ENCODE data around the gene BTN3A1.
"Not testable (repeated sequence)": the region's sequence is repeated elsewhere in the genome, so short reads cannot be mapped to it uniquely, and the experiment has no call there.

The BTN3A1 gene

GRCh38 chr6:26401987-26402658 lies at the start of gene BTN3A1:
Gene BTN3A1, plus strand, starts transcription at chr6:26402275. Its CDS starts 3,289 bp downstream, at chr6:26405564.
- H3K4me3 ChIP-seq (ENCODE audit: low read depth, low read length) = peak within 1 kb of the TSS; percentile 91
- peak; percentile 23 for TF ChIP-seq POLR2A (IDR thresholded peaks at IDR 0.05; ENCODE audit: extremely low read depth, insufficient read length)
- TF ChIP-seq CTCF (IDR thresholded peaks at IDR 0.05; ENCODE audit: low read depth, low read length) = no peak
- peak; percentile 60 for TF ChIP-seq MYC (IDR thresholded peaks at IDR 0.05; ENCODE audit: low read depth, low read length)
- TF ChIP-seq, protein P1, sequence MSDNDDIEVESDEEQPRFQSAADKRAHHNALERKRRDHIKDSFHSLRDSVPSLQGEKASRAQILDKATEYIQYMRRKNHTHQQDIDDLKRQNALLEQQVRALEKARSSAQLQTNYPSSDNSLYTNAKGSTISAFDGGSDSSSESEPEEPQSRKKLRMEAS (IDR thresholded peaks at IDR 0.05; ENCODE audit: low read depth, low read length) = peak; percentile 87
- peak; percentile 72 for DNase-seq (ENCODE audit: low read depth)

DNA sequence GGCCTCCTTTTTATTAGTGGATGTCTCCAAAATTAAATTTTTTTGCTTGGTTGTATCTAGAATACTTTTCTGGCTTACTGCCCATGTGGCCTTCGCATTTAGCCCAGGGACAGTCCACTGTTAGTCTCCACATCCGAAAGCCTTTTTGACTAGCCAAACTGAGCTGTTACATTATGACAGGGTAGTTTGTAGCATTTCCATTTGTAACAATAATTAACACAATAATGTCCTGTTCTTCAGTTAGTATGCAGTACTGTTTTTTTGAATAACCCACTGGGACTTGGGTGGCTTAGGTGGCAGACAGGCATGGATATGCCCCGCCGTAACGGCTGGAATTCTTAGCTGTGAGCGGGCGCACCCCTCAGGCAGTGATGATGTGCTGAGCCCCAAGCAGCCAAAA lies 49.8 kb upstream of the BTN3A1 start:
- TF ChIP-seq MYC (IDR thresholded peaks at IDR 0.05; ENCODE audit: low read depth, low read length) = no peak
- TF ChIP-seq POLR2A (IDR thresholded peaks at IDR 0.05; ENCODE audit: extremely low read depth, insufficient read length) = no peak
- TF ChIP-seq, protein P1 (IDR thresholded peaks at IDR 0.05; ENCODE audit: low read depth, low read length) = no peak
- no peak for TF ChIP-seq CTCF (IDR thresholded peaks at IDR 0.05; ENCODE audit: low read depth, low read length)
- DNase-seq (ENCODE audit: low read depth) = no peak
- H3K4me3 ChIP-seq (ENCODE audit: low read depth, low read length) = no peak overlapping the region

- H3K4me3 ChIP-seq (ENCODE audit: low read depth, low read length) = no peak overlapping the region
- DNase-seq (ENCODE audit: low read depth) = no peak
- TF ChIP-seq MYC (IDR thresholded peaks at IDR 0.05; ENCODE audit: low read depth, low read length) (no peak), CTCF (IDR thresholded peaks at IDR 0.05; ENCODE audit: low read depth, low read length) (no peak), POLR2A (IDR thresholded peaks at IDR 0.05; ENCODE audit: extremely low read depth, insufficient read length) (no peak)
- TF ChIP-seq, protein P1 (IDR thresholded peaks at IDR 0.05; ENCODE audit: low read depth, low read length) = no peak
These were observed 47.9 kb upstream of the BTN3A1 start for GRCh38 chr6:26354162-26354561.

GRCh38 chr6:26355366-26355765 lies 46.7 kb upstream of the BTN3A1 start:
- TF ChIP-seq CTCF (IDR thresholded peaks at IDR 0.05; ENCODE audit: low read depth, low read length) = no peak
- no peak for TF ChIP-seq MYC (IDR thresholded peaks at IDR 0.05; ENCODE audit: low read depth, low read length)
- no peak for TF ChIP-seq POLR2A (IDR thresholded peaks at IDR 0.05; ENCODE audit: extremely low read depth, insufficient read length)
- TF ChIP-seq, protein P1 (IDR thresholded peaks at IDR 0.05; ENCODE audit: low read depth, low read length) = no peak
- H3K4me3 ChIP-seq (ENCODE audit: low read depth, low read length) = no peak overlapping the region
- no peak for DNase-seq (ENCODE audit: low read depth)

GRCh38 chr6:26357543-26357942 lies 44.5 kb upstream of the BTN3A1 start:
- not testable (repeated sequence) for H3K4me3 ChIP-seq (ENCODE audit: low read depth, low read length)

GRCh38 chr6:26358511-26358981 lies 43.5 kb upstream of the BTN3A1 start:
- TF ChIP-seq CTCF (IDR thresholded peaks at IDR 0.05; ENCODE audit: low read depth, low read length) (no peak), MYC (IDR thresholded peaks at IDR 0.05; ENCODE audit: low read depth, low read length) (no peak), POLR2A (IDR thresholded peaks at IDR 0.05; ENCODE audit: extremely low read depth, insufficient read length) (no peak)
- TF ChIP-seq, protein P1 (IDR thresholded peaks at IDR 0.05; ENCODE audit: low read depth, low read length) = no peak
- H3K4me3 ChIP-seq (ENCODE audit: low read depth, low read length) = no peak overlapping the region
- DNase-seq (ENCODE audit: low read depth) = no peak

More at GRCh38 chr6:26357543-26357942, 44.5 kb upstream of the BTN3A1 start:
- not testable (repeated sequence) for DNase-seq (ENCODE audit: low read depth)

All from NB4 (cell line).